AG09309 (cell line): ENCODE data around the gene MS4A4A.

Source experiments
- DNase-seq: peaks from one replicate; pipeline ENCODE4 v3.0.0-alpha.2; 2010; ENCODE audit warnings: low read depth
- H3K4me3 ChIP-seq: 2 replicates; pipeline ENCODE4 v1.5.1; 2011; ENCODE audit warnings: mild to moderate bottlenecking, low read depth, low read length, moderate library complexity; ENCODE audit not compliant: control insufficient read depth
- CTCF ChIP-seq: IDR thresholded peaks from 2 replicates; pipeline ENCODE4 v1.5.1; 2011; ENCODE audit warnings: mild to moderate bottlenecking, low read depth, low read length, inconsistent platforms; ENCODE audit not compliant: insufficient read depth, control insufficient read depth; ENCODE audit errors: missing control alignments

MS4A4A gene

GRCh38 chr11:60314635-60315321, 34.3 kb downstream of the MS4A4A start:
- no peak for TF ChIP-seq CTCF
- DNase-seq = no peak
- H3K4me3 ChIP-seq = no peak overlapping the region

GRCh38 chr11:60315871-60316270, 35.4 kb downstream of the MS4A4A start:
- DNase-seq = no peak
- H3K4me3 ChIP-seq = no peak overlapping the region
- TF ChIP-seq CTCF = no peak

- no peak for TF ChIP-seq CTCF
- no peak for DNase-seq
- no peak overlapping the region for H3K4me3 ChIP-seq
Measured at GRCh38 chr11:60316317-60316716, 35.9 kb downstream of the MS4A4A start.

- no peak for TF ChIP-seq CTCF
Measured at GRCh38 chr11:60318726-60319125, 38.3 kb downstream of the MS4A4A start.

GRCh38 chr11:60321051-60321450, 40.6 kb downstream of the MS4A4A start:
- no peak for TF ChIP-seq CTCF
- H3K4me3 ChIP-seq = no peak overlapping the region
- DNase-seq = no peak

More at GRCh38 chr11:60318726-60319125, 38.3 kb downstream of the MS4A4A start:
- no peak for DNase-seq
- no peak overlapping the region for H3K4me3 ChIP-seq

GRCh38 chr11:60326955-60327354, 46.5 kb downstream of the MS4A4A start, which contains the start of gene MS4A6E:
TSS of gene MS4A6E (plus strand) at chr11:60327255. CDS start at chr11:60334896, 7,641 bp downstream.
- no peak for DNase-seq
- H3K4me3 ChIP-seq = no peak within 1 kb of the TSS
- no peak for TF ChIP-seq CTCF

- no peak for DNase-seq
- no peak for TF ChIP-seq CTCF
- no peak overlapping the region for H3K4me3 ChIP-seq
Measured at GRCh38 chr11:60328460-60328859, 48.0 kb downstream of the MS4A4A start.
